Loucy (cell line): Measurements from ENCODE around the gene PTPRN2.

Experiments
- H2AFZ ChIP-seq: fragments of 200-600 bp; sonication (generic); 2 replicates; pipeline ENCODE4 v1.6.0; 2016; ENCODE audit warnings: antibody characterized with exemption, mild to moderate bottlenecking, low read length, moderate library complexity
- H3F3A ChIP-seq: fragments of 200-600 bp; 2 replicates; pipeline ENCODE4 v1.6.0; 2016; ENCODE audit warnings: antibody characterized with exemption, low read depth, mild to moderate bottlenecking
- H3K27me3 ChIP-seq: fragments of 200-600 bp; sonication (generic); 2 replicates; pipeline ENCODE4 v1.6.1; 2014; ENCODE audit warnings: low read length, mild to moderate bottlenecking; ENCODE audit not compliant: insufficient read depth, poor library complexity, severe bottlenecking
- H3K36me3 ChIP-seq: fragments of 200-600 bp; sonication (generic); 2 replicates; pipeline ENCODE4 v1.6.1; 2016; ENCODE audit warnings: low read length; ENCODE audit not compliant: insufficient read depth
- H3K4me1 ChIP-seq: fragments of 200-600 bp; sonication (generic); 2 replicates; pipeline ENCODE4 v1.5.1; 2014; ENCODE audit warnings: low read length, mild to moderate bottlenecking; ENCODE audit not compliant: insufficient read depth, poor library complexity, severe bottlenecking
- H3K4me2 ChIP-seq: fragments of 200-600 bp; sonication (generic); 2 replicates; pipeline ENCODE4 v1.6.0; 2014; ENCODE audit warnings: antibody characterized with exemption, low read length, low read depth, mild to moderate bottlenecking; ENCODE audit not compliant: poor library complexity, severe bottlenecking
- H3K4me3 ChIP-seq: fragments of 200-600 bp; sonication (generic); 2 replicates; pipeline ENCODE4 v1.5.1; 2014; ENCODE audit warnings: low read length, mild to moderate bottlenecking, mixed read lengths; ENCODE audit not compliant: poor library complexity, severe bottlenecking
- H3K79me2 ChIP-seq: fragments of 200-600 bp; sonication (generic); 2 replicates; pipeline ENCODE4 v1.6.1; 2014; ENCODE audit warnings: low read length; ENCODE audit not compliant: insufficient read depth
- H3K9ac ChIP-seq: fragments of 200-600 bp; sonication (generic); 2 replicates; pipeline ENCODE4 v1.6.0; 2014; ENCODE audit warnings: mild to moderate bottlenecking, low read depth, low read length, moderate library complexity; ENCODE audit not compliant: poor library complexity, severe bottlenecking
- H3K9me2 ChIP-seq: fragments of 200-600 bp; sonication (generic); replicated peaks from 2 replicates; pipeline ENCODE4 v1.6.1; 2016; ENCODE audit warnings: low read depth, low read length, mixed read lengths
- H3K9me3 ChIP-seq: fragments of 200-600 bp; sonication (generic); 2 replicates; pipeline ENCODE4 v1.6.1; 2014; ENCODE audit warnings: mild to moderate bottlenecking, antibody characterized with exemption, low read length, low read depth; ENCODE audit not compliant: insufficient read depth
- H4K20me1 ChIP-seq: fragments of 200-600 bp; sonication (generic); 2 replicates; pipeline ENCODE4 v1.6.0; 2014; ENCODE audit warnings: antibody characterized with exemption, low read length, mild to moderate bottlenecking; ENCODE audit not compliant: insufficient read depth, poor library complexity, severe bottlenecking
- CTCF ChIP-seq: fragments of 200-600 bp; sonication (generic); conservative IDR thresholded peaks from 2 replicates; pipeline ENCODE4 v1.5.1; 2014; ENCODE audit warnings: mild to moderate bottlenecking, antibody characterized with exemption, low read length
- EZH2phosphoT487 ChIP-seq: fragments of 200-600 bp; IDR thresholded peaks from 2 replicates; pipeline ENCODE4 v1.6.1; 2018; ENCODE audit warnings: antibody characterized with exemption, mild to moderate bottlenecking, moderate library complexity, borderline replicate concordance

The PTPRN2 gene

GRCh38 chr7:158027646-158028045 lies 560.0 kb downstream of the PTPRN2 start:
- no peaks in the 10 kb centered on the region for H3K36me3 ChIP-seq
- no peak overlapping the region for H3K4me2 ChIP-seq
- no peak overlapping the region for H3K4me3 ChIP-seq
- no peak for TF ChIP-seq EZH2phosphoT487
- peaks cover 11% of the 10 kb centered on the region; the same call in 1 of the 2 replicates for H3K9me3 ChIP-seq
- H4K20me1 ChIP-seq, result no peaks in the 10 kb centered on the region
- no peaks in the 10 kb centered on the region for H3F3A ChIP-seq
- H3K79me2 ChIP-seq, result no peaks in the 10 kb centered on the region
- no peaks in the 10 kb centered on the region for H3K9me2 ChIP-seq
- no peaks in the 10 kb centered on the region for H3K27me3 ChIP-seq
- H3K9ac ChIP-seq, result no peak overlapping the region
- H3K4me1 ChIP-seq, result no peaks in the 10 kb centered on the region
- H2AFZ ChIP-seq, result no peak overlapping the region

- Histone ChIP-seq H3K79me2 (no peaks in the 10 kb centered on the region), H3K36me3 (no peaks in the 10 kb centered on the region), H3F3A (no peaks in the 10 kb centered on the region), H3K9ac (no peak overlapping the region), H2AFZ (no peak overlapping the region), H3K9me3 (peaks cover 8% of the 10 kb centered on the region; the same call in 1 of the 2 replicates), H3K4me3 (no peak overlapping the region), H3K4me2 (no peak overlapping the region), H3K9me2 (no peaks in the 10 kb centered on the region), H3K27me3 (no peaks in the 10 kb centered on the region), H4K20me1 (no peaks in the 10 kb centered on the region), H3K4me1 (no peaks in the 10 kb centered on the region)
- TF ChIP-seq EZH2phosphoT487 (no peak), CTCF (no peak)
These were observed 560.9 kb downstream of the PTPRN2 start for GRCh38 chr7:158026636-158027265.

GRCh38 chr7:158025686-158026600 lies 561.7 kb downstream of the PTPRN2 start:
- Histone ChIP-seq H3K4me1 (no peaks in the 10 kb centered on the region), H2AFZ (no peak overlapping the region), H3K9me2 (no peaks in the 10 kb centered on the region), H3K27me3 (no peaks in the 10 kb centered on the region), H3F3A (no peaks in the 10 kb centered on the region), H3K79me2 (no peaks in the 10 kb centered on the region), H3K4me2 (no peak overlapping the region), H3K9me3 (peaks cover 10% of the 10 kb centered on the region; the same call in 1 of the 2 replicates), H3K4me3 (no peak overlapping the region), H4K20me1 (no peaks in the 10 kb centered on the region), H3K36me3 (no peaks in the 10 kb centered on the region), H3K9ac (no peak overlapping the region)
- TF ChIP-seq EZH2phosphoT487 (no peak), CTCF (no peak)
